OCI-LY3 (cell line): ENCODE results near the gene CYTH1.

Experiments used
- H2AFZ ChIP-seq: fragments of 200-600, 300-600 bp; shearing (Covaris generic); 2 replicates; pipeline ENCODE4 v1.6.0; 2014; ENCODE audit warnings: antibody characterized with exemption, low read depth, low read length
- H3K27ac ChIP-seq: fragments of 200-600, 300-600 bp; sonication (generic); 2 replicates; pipeline ENCODE4 v1.5.1; 2014; ENCODE audit warnings: mild to moderate bottlenecking, low read length, moderate library complexity, mixed read lengths
- H3K27me3 ChIP-seq: fragments of 200-600, 300-600 bp; sonication (generic); 2 replicates; pipeline ENCODE4 v1.6.1; 2014; ENCODE audit warnings: low read depth, low read length, mixed read lengths
- H3K36me3 ChIP-seq: fragments of 200-600, 300-600 bp; sonication (generic); replicated peaks from 2 replicates; pipeline ENCODE3; 2014; ENCODE audit warnings: low read depth, low read length, mixed read lengths
- H3K4me1 ChIP-seq: fragments of 300-600, 200-600 bp; sonication (generic); 2 replicates; pipeline ENCODE4 v1.6.1; 2014; ENCODE audit warnings: low read length, mixed read lengths
- H3K4me2 ChIP-seq: fragments of 200-600, 300-600 bp; sonication (generic); 2 replicates; pipeline ENCODE4 v1.6.1; 2014; ENCODE audit warnings: low read length, mixed read lengths
- H3K4me3 ChIP-seq: fragments of 300-600, 200-600 bp; sonication (generic); 2 replicates; pipeline ENCODE4 v1.5.1; 2014; ENCODE audit warnings: antibody characterized with exemption, mild to moderate bottlenecking, low read length, moderate library complexity
- H3K79me2 ChIP-seq: fragments of 300-600, 200-600 bp; shearing (Covaris generic); 2 replicates; pipeline ENCODE4 v1.6.1; 2014; ENCODE audit warnings: mild to moderate bottlenecking, low read length, mixed read lengths
- H3K9ac ChIP-seq: fragments of 300-600, 200-600 bp; shearing (Covaris generic); 2 replicates; pipeline ENCODE4 v1.6.0; 2014; ENCODE audit warnings: mild to moderate bottlenecking, low read length, moderate library complexity
- H3K9me3 ChIP-seq: fragments of 200-600, 300-600 bp; shearing (Covaris generic); 2 replicates; pipeline ENCODE4 v1.6.1; 2014; ENCODE audit warnings: low read length, mixed read lengths; ENCODE audit not compliant: insufficient read depth
- H4K20me1 ChIP-seq: fragments of 200-600, 300-600 bp; sonication (generic); 2 replicates; pipeline ENCODE4 v1.6.1; 2016; ENCODE audit warnings: low read length, mixed read lengths; ENCODE audit not compliant: insufficient read depth
- EZH2phosphoT487 ChIP-seq: fragments of 200-600 bp; shearing (Covaris generic); IDR thresholded peaks from 2 replicates; pipeline ENCODE4 v1.6.1; 2018; ENCODE audit warnings: antibody characterized with exemption, mixed run types, low read depth
- TF ChIP-seq, protein P1 (sequence below): fragments of 200-600, 300-600 bp; sonication (generic); IDR thresholded peaks from 2 replicates; pipeline ENCODE4 v1.5.1; 2014; ENCODE audit warnings: antibody characterized with exemption, low read length, low read depth

The CYTH1 gene

DNA sequence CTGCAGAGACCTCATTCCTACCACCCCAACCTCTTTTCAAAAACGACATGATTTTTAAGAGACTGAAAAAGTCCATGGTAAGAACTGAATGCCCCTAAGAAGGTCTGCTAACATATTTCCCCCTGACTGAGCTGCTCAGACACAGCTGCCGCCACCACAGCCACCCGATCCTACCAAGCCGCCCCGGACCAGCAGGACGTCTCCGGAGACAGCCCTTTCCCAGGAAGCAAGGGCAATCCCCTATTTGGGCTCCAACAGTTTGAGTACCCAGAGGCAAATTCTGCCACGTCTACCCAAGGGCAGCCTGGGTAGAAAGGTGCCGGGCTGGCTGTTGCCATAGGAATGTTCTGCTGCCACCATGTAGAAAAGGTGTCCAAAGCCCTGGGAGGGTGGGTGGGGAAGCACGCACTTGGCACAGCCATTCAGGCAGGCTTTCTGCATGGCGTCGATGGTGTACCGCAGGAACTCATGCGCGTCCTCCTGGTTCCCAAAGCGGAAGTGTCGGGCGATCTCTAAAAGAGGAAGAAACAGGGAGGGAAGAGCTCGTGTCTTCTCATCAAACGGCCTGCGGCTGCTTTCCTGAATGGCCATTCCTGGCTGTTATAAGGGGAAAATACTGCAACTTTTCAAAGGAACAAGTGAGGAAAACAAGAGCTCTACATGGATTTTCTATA lies 44.9 kb upstream of the CYTH1 start:
- Histone ChIP-seq H3K4me1 (peaks cover 11% of the 10 kb centered on the region), H3K79me2 (peaks cover 68% of the 10 kb centered on the region), H3K4me2 (peak overlapping the region; percentile 20), H3K27me3 (no peaks in the 10 kb centered on the region), H3K4me3 (no peak overlapping the region), H3K9ac (no peak overlapping the region), H3K27ac (peak overlapping the region; percentile 32; the same call in 1 of the 2 replicates), H2AFZ (no peak overlapping the region), H3K9me3 (no peaks in the 10 kb centered on the region), H4K20me1 (peaks cover 16% of the 10 kb centered on the region; the same call in 1 of the 2 replicates), H3K36me3 (peaks cover 78% of the 10 kb centered on the region)
- TF ChIP-seq, protein P1, sequence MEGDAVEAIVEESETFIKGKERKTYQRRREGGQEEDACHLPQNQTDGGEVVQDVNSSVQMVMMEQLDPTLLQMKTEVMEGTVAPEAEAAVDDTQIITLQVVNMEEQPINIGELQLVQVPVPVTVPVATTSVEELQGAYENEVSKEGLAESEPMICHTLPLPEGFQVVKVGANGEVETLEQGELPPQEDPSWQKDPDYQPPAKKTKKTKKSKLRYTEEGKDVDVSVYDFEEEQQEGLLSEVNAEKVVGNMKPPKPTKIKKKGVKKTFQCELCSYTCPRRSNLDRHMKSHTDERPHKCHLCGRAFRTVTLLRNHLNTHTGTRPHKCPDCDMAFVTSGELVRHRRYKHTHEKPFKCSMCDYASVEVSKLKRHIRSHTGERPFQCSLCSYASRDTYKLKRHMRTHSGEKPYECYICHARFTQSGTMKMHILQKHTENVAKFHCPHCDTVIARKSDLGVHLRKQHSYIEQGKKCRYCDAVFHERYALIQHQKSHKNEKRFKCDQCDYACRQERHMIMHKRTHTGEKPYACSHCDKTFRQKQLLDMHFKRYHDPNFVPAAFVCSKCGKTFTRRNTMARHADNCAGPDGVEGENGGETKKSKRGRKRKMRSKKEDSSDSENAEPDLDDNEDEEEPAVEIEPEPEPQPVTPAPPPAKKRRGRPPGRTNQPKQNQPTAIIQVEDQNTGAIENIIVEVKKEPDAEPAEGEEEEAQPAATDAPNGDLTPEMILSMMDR: no peak
- no peak for TF ChIP-seq EZH2phosphoT487

DNA sequence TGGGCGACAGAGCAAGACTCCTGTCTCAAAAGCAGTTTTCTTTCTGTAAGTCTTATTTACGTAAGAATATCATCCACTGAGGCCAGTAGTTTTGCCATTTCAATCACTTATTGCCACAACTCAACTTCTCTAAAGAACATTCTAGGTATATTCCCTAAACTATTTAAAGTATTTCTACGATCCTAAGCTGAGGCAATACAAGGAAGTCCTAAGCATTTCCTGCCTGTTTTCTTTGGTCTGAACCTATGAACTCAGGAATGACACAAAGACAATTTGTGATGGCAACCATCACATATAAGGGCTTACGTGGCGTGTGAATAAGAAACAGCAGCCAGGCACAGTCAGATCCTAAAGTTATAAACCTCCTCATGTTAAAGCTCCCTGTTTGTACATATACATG lies 44.3 kb upstream of the CYTH1 start:
- Histone ChIP-seq H3K4me1 (peaks cover 11% of the 10 kb centered on the region), H3K79me2 (peaks cover 63% of the 10 kb centered on the region), H3K9me3 (no peaks in the 10 kb centered on the region), H3K36me3 (peaks cover 78% of the 10 kb centered on the region), H4K20me1 (peaks cover 16% of the 10 kb centered on the region; the same call in 1 of the 2 replicates), H3K4me3 (no peak overlapping the region), H3K27me3 (no peaks in the 10 kb centered on the region), H3K4me2 (no peak overlapping the region), H3K9ac (no peak overlapping the region), H3K27ac (no peak overlapping the region), H2AFZ (no peak overlapping the region)
- no peak for TF ChIP-seq EZH2phosphoT487
- TF ChIP-seq, protein P1: no peak

- H3K9ac ChIP-seq: no peak overlapping the region
- H3K79me2 ChIP-seq: peaks cover 58% of the 10 kb centered on the region
- H2AFZ ChIP-seq: no peak overlapping the region
- no peaks in the 10 kb centered on the region for H3K27me3 ChIP-seq
- no peaks in the 10 kb centered on the region for H3K9me3 ChIP-seq
- TF ChIP-seq, protein P1: no peak
- TF ChIP-seq EZH2phosphoT487: no peak
- H3K4me1 ChIP-seq: peaks cover 11% of the 10 kb centered on the region
- peaks cover 16% of the 10 kb centered on the region; the same call in 1 of the 2 replicates for H4K20me1 ChIP-seq
- no peak overlapping the region for H3K4me3 ChIP-seq
- H3K27ac ChIP-seq: no peak overlapping the region
- peaks cover 81% of the 10 kb centered on the region for H3K36me3 ChIP-seq
- H3K4me2 ChIP-seq: no peak overlapping the region
Measured at GRCh38 chr17:78825696-78826095, 43.6 kb upstream of the CYTH1 start.

- Histone ChIP-seq H3K9ac (no peak overlapping the region), H4K20me1 (peaks cover 13% of the 10 kb centered on the region; the same call in 1 of the 2 replicates), H3K4me3 (no peak overlapping the region), H3K4me2 (no peak overlapping the region), H3K27me3 (no peaks in the 10 kb centered on the region), H3K4me1 (peaks cover 11% of the 10 kb centered on the region), H3K27ac (no peak overlapping the region), H3K79me2 (peaks cover 45% of the 10 kb centered on the region), H3K36me3 (peaks cover 79% of the 10 kb centered on the region), H2AFZ (no peak overlapping the region), H3K9me3 (no peaks in the 10 kb centered on the region)
- TF ChIP-seq EZH2phosphoT487: no peak
- TF ChIP-seq, protein P1: no peak
Measured at GRCh38 chr17:78824240-78824639, 42.2 kb upstream of the CYTH1 start.
